ENCODE measurements around the gene ABCA12.

ABCA12 gene

GRCh38 chr2:214966420-214966819 is 172.0 kb downstream of the ABCA12 start:
- DNase-seq (ENCODE audit: low spot score): no peak

GRCh38 chr2:214960677-214961076 is 177.7 kb downstream of the ABCA12 start:
- DNase-seq (ENCODE audit: low spot score): no peak

- no peak for DNase-seq (ENCODE audit: low spot score)
These were observed 191.5 kb downstream of the ABCA12 start for GRCh38 chr2:214946949-214947348.

GRCh38 chr2:214934006-214934405 is 204.4 kb downstream of the ABCA12 start:
- no peak for DNase-seq (ENCODE audit: low spot score)

- no peak for DNase-seq (ENCODE audit: low spot score)
These were observed 233.8 kb downstream of the ABCA12 start for GRCh38 chr2:214904634-214905033.

GRCh38 chr2:214904176-214904575 is 234.2 kb downstream of the ABCA12 start:
- DNase-seq (ENCODE audit: low spot score): no peak

DNA sequence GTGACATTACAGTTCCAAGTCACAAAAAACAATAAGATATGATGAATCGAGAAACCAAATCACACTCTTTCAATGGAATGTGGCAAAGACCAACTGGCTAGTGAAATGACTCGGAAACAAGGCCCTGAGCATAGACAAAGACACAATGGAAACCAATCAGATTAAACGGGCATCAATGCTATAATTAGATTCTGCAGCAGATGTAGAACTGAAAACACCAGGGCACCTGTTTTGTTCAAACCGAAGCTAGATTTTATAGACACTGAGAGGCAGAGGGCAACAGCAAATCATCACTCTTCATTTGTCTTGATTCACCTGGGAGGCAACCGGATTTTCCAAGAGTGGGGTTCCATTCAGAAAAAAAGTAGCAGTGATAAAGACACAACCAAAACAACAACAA is 236.1 kb downstream of the ABCA12 start:
- no peak for DNase-seq (ENCODE audit: low spot score)

DNA sequence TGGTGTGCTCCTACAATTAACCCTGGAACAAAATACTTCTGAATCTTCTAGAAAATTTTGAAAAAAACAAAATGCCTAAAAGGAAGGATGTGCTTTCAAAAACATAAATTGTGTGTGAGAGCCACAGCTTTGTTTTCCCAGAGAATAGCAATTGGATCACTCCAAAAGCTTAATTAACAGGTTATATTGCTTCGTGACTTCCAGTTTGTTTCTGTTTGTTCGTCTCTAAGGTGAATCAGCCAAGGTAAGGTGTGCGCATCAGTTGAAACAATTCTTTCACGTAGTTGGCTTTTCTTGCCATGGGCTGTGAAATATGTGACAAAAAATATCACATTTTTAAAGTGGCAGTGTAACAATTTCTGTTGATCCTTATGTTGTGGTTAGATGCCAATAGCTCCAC is 238.7 kb downstream of the ABCA12 start:
- DNase-seq (ENCODE audit: low spot score): no peak

GRCh38 chr2:214896274-214896673 is 242.2 kb downstream of the ABCA12 start:
- DNase-seq (ENCODE audit: low spot score): no peak

GRCh38 chr2:214895469-214895868 is 243.0 kb downstream of the ABCA12 start:
- no peak for DNase-seq (ENCODE audit: low spot score)

GRCh38 chr2:214889301-214889700 is 249.1 kb downstream of the ABCA12 start:
- no peak for DNase-seq (ENCODE audit: low spot score)

DNA sequence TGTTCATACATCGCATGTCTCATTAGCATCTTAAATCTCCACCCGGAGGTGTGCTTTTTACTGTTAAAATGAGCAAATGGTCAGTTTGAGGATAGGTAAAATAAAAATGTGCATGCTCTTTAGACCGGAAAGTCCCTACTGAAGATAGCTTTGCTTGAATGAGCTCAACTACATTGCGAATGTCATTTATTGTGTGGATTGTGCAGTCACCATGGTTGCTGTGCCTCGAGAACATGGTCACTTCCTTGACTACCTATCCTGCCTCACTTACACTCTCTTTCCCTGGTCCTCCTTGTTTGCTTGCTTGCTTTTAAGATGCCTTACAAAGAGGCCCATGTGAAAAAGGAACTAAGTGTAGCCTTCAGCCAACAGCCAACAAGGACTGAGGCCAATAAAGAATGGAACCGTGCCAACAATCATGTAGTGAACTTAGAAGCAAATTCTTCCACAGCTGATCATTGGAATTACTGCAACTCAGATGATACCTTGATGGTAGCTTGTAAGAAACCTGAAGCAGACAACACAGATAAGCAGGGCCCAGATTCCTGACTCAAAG is 256.7 kb downstream of the ABCA12 start:
- DNase-seq (ENCODE audit: low spot score): no peak

Data from activated CD4-positive, alpha-beta T cell treated with anti-CD3 and anti-CD28 coated beads, Interleukin-2, Interleukin-4, amounts not matched to agents 100 ng/mL and 50 ng/mL, durations not matched to agents 16 hours and 8 hours (primary cell).